Parathyroid adenoma (tissue), 2 donors: ENCODE data around the gene EXD3.

Experiments
- H2AFZ ChIP-seq: fragments of 300-600 bp; sonication (generic); one replicate; pipeline ENCODE4 v1.7.0; 2017; ENCODE audit warnings: antibody characterized with exemption, mild to moderate bottlenecking
- H3K27ac ChIP-seq: fragments of 300-600 bp; sonication (generic); one replicate; pipeline ENCODE4 v1.7.0; 2017
- H3K27me3 ChIP-seq: fragments of 300-600 bp; sonication (generic); one replicate; pipeline ENCODE4 v1.7.0; 2017; ENCODE audit warnings: low read length; ENCODE audit not compliant: control insufficient read depth, insufficient read depth
- H3K36me3 ChIP-seq: fragments of 300-600 bp; sonication (generic); one replicate; pipeline ENCODE4 v1.7.0; 2017; ENCODE audit warnings: low read length; ENCODE audit not compliant: control insufficient read depth, insufficient read depth
- H3K4me1 ChIP-seq: fragments of 300-600 bp; sonication (generic); one replicate; pipeline ENCODE4 v1.7.0; 2017; ENCODE audit warnings: control low read depth
- H3K4me2 ChIP-seq: fragments of 300-600 bp; sonication (generic); one replicate; pipeline ENCODE4 v1.7.0; 2017; ENCODE audit warnings: low read length
- H3K4me3 ChIP-seq: fragments of 300-600 bp; sonication (generic); one replicate; pipeline ENCODE4 v1.7.0; 2017; ENCODE audit warnings: low read depth, low read length
- H3K79me2 ChIP-seq: fragments of 300-600 bp; sonication (generic); one replicate; pipeline ENCODE4 v1.7.0; 2017; ENCODE audit warnings: control low read depth
- H3K9ac ChIP-seq: fragments of 300-600 bp; sonication (generic); one replicate; pipeline ENCODE4 v1.7.0; 2017; ENCODE audit warnings: mild to moderate bottlenecking
- H3K9me3 ChIP-seq: fragments of 300-600 bp; sonication (generic); one replicate; pipeline ENCODE4 v1.7.0; 2017; ENCODE audit warnings: low read length; ENCODE audit not compliant: control insufficient read depth
- CTCF ChIP-seq: fragments of 300-600 bp; sonication (generic); IDR thresholded peaks from one replicate; pipeline ENCODE4 v1.7.0; 2017; ENCODE audit warnings: antibody characterized with exemption, mild to moderate bottlenecking
- donor health status: primary hyperparathyroidism.

Gene EXD3

GRCh38 chr9:137395666-137396010 is 27.3 kb downstream of the EXD3 start:
- no peak overlapping the region for H3K9ac ChIP-seq
- H3K4me2 ChIP-seq: no peak overlapping the region
- H3K36me3 ChIP-seq: no peaks in the 10 kb centered on the region
- no peaks in the 10 kb centered on the region for H3K9me3 ChIP-seq
- no peaks in the 10 kb centered on the region for H3K79me2 ChIP-seq
- TF ChIP-seq CTCF: no peak
- no peaks in the 10 kb centered on the region for H3K27me3 ChIP-seq
- no peak overlapping the region for H3K4me3 ChIP-seq
- H2AFZ ChIP-seq: no peak overlapping the region
- H3K4me1 ChIP-seq: no peaks in the 10 kb centered on the region
- no peak overlapping the region for H3K27ac ChIP-seq

- H3K27me3 ChIP-seq: no peaks in the 10 kb centered on the region
- H3K4me2 ChIP-seq: no peak overlapping the region
- H3K79me2 ChIP-seq: no peaks in the 10 kb centered on the region
- H3K4me1 ChIP-seq: no peaks in the 10 kb centered on the region
- no peak overlapping the region for H3K27ac ChIP-seq
- no peak overlapping the region for H3K9ac ChIP-seq
- no peaks in the 10 kb centered on the region for H3K36me3 ChIP-seq
- TF ChIP-seq CTCF: no peak
- no peak overlapping the region for H2AFZ ChIP-seq
- no peaks in the 10 kb centered on the region for H3K9me3 ChIP-seq
- H3K4me3 ChIP-seq: no peak overlapping the region
Measured at GRCh38 chr9:137394866-137395665, 27.9 kb downstream of the EXD3 start.

- no peak overlapping the region for H3K9ac ChIP-seq
- no peak for TF ChIP-seq CTCF
- no peak overlapping the region for H3K27ac ChIP-seq
- no peaks in the 10 kb centered on the region for H3K9me3 ChIP-seq
- no peaks in the 10 kb centered on the region for H3K4me1 ChIP-seq
- no peak overlapping the region for H2AFZ ChIP-seq
- no peaks in the 10 kb centered on the region for H3K27me3 ChIP-seq
- no peaks in the 10 kb centered on the region for H3K36me3 ChIP-seq
- no peak overlapping the region for H3K4me2 ChIP-seq
- no peak overlapping the region for H3K4me3 ChIP-seq
- H3K79me2 ChIP-seq: no peaks in the 10 kb centered on the region
Measured at GRCh38 chr9:137393176-137394150, 29.5 kb downstream of the EXD3 start.

GRCh38 chr9:137392232-137393007 is 30.5 kb downstream of the EXD3 start:
- no peaks in the 10 kb centered on the region for H3K79me2 ChIP-seq
- H3K9ac ChIP-seq: no peak overlapping the region
- H3K27ac ChIP-seq: no peak overlapping the region
- H3K4me1 ChIP-seq: no peaks in the 10 kb centered on the region
- no peak overlapping the region for H3K4me2 ChIP-seq
- no peak overlapping the region for H2AFZ ChIP-seq
- H3K9me3 ChIP-seq: no peaks in the 10 kb centered on the region
- H3K27me3 ChIP-seq: no peaks in the 10 kb centered on the region
- no peak overlapping the region for H3K4me3 ChIP-seq
- H3K36me3 ChIP-seq: no peaks in the 10 kb centered on the region
- no peak for TF ChIP-seq CTCF
